Naive B cell (primary cell): Measurements from ENCODE around the gene MCCD1. TPM values are rescaled to one million over a fixed set of nuclear protein-coding genes. Genes with fewer than 3 reads are reported as not detected.
"Not testable (repeated sequence)": the region's sequence is repeated elsewhere in the genome, so short reads cannot be mapped to it uniquely, and the experiment has no call there.

Source experiments
- ATAC-seq, 2 donors: fragments of 150-1000 bp; cut with Tn5 transposase; 2 replicates each; pipeline ENCODE4 v1.10.0; 2021; ENCODE audit warnings: low read depth in 2 of 2, mild to moderate bottlenecking in 2 of 2, moderate library complexity in 2 of 2
- DNase-seq: peaks from one replicate; pipeline ENCODE4 v3.0.0; 2022
- H3K27ac Mint-ChIP-seq, 6 donors: one replicate each; pipeline ENCODE4 v1.8.0; 2020 to 2022; ENCODE audit warnings: mild to moderate bottlenecking in 6 of 6, mixed read lengths in 6 of 6, moderate library complexity in 5 of 6, inconsistent platforms in 2 of 6
- H3K27me3 Mint-ChIP-seq, 3 donors: one replicate each; pipeline ENCODE4 v1.8.0; 2021 to 2022; ENCODE audit warnings: mixed read lengths in 3 of 3, mild to moderate bottlenecking in 1 of 3
- H3K36me3 Mint-ChIP-seq, 2 donors: one replicate each; pipeline ENCODE4 v1.8.0; 2020 to 2022; ENCODE audit warnings: mixed read lengths in 2 of 2, inconsistent platforms in 1 of 2, mild to moderate bottlenecking in 1 of 2
- H3K4me1 Mint-ChIP-seq, 3 donors: one replicate each; pipeline ENCODE4 v1.8.0; 2020 to 2022; ENCODE audit warnings: mixed read lengths in 3 of 3, inconsistent platforms in 1 of 3, mild to moderate bottlenecking in 1 of 3, moderate library complexity in 1 of 3
- H3K4me3 Mint-ChIP-seq, 8 donors: one replicate each; pipeline ENCODE4 v1.8.0; 2020 to 2022; ENCODE audit warnings: mild to moderate bottlenecking in 8 of 8, mixed read lengths in 8 of 8, moderate library complexity in 8 of 8, inconsistent platforms in 2 of 8
- H3K9me3 Mint-ChIP-seq, 7 donors: one replicate each; pipeline ENCODE4 v1.8.0; 2020 to 2022; ENCODE audit warnings: mixed read lengths in 7 of 7, mild to moderate bottlenecking in 5 of 7, inconsistent platforms in 2 of 7, moderate library complexity in 1 of 7
- polyA plus RNA-seq, 6 donors: library from polyadenylated mRNA; unstranded; fragments of 300-500 nt; fragmentation: Illumina TruSeq; gene quantifications; one replicate each; pipeline ENCODE4 v1.2.3, GENCODE V29; 2021; ENCODE audit warnings: low read depth in 6 of 6

MCCD1 gene, protein sequence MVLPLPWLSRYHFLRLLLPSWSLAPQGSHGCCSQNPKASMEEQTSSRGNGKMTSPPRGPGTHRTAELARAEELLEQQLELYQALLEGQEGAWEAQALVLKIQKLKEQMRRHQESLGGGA
- not detected for polyA plus RNA-seq

DNA sequence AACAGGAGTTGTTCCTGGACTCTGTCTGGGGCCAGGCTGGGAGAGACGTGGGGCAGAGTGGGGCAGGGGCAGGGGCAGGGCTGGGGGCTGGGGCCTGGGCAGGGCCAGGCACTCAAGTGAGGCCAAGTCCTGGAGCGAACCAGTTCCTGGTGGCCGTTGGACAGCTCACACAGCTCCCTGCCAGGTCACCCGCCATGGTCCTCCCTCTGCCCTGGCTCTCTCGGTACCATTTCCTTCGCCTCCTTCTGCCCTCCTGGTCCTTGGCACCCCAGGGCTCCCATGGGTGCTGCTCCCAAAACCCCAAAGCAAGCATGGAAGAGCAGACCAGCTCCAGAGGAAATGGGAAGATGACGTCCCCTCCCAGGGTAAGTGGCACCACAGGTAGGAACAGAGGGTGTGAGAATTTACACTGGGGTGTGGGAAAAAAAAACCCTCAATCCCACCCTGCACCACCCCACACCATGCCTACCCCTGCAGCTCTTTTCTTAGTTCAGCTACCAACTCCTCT is at the start of gene MCCD1:
Gene MCCD1 (plus strand): TSS at position 142 of the 508 bp plus-strand sequence. CDS start 53 bp downstream, at position 195.
- H3K9me3 Mint-ChIP-seq, result no peaks in the 10 kb centered on the region
- H3K27ac Mint-ChIP-seq, result peak within 1 kb of the TSS in 4 of 6 donors; percentile 22 to 78 (median 42)
- H3K27me3 Mint-ChIP-seq, result no peaks in the 10 kb centered on the region
- DNase-seq, result no peak
- peaks cover 4 to 14% (median 9%) of the 10 kb centered on the region in 3 donors for H3K4me1 Mint-ChIP-seq
- ATAC-seq, result no peak
- H3K4me3 Mint-ChIP-seq, result no peak within 1 kb of the TSS
- H3K36me3 Mint-ChIP-seq, result peaks cover 6 to 13% of the 10 kb centered on the region in 2 donors

DNA sequence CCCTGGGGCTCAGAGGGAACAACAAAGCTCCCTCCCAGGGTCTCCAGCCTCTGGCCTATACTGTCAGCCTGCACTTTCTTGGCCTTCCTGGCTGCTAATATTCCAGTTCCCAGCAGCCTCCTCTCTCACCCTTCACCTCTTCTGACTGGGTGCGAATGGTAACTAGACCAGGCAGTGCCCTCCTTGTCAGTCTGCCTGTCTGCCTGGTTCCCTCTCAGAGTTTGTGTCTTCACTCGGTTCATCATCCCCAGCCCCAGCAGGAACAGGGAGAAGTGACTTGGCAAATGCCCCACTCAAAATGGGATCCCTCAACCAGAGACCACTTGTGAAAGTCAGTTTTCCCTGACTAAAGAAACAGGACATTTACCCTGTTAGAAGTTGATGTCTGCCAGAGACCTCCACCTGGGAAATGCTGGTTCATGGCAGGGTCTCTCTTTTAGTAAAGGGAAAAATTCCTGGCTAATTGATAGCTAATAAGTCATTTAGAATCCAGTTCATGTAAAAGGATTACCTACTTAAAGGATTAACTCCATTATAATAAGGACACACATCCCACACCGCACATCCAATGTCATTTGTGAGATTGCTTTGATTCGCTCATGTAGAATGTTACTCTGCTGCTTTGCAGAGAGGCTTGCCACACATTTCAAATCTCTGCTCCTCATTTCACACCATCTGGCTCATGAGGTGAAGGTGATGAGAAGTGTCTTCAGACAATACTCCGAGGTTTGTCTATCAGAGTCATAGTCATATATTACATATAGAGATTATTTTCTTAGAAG is 49.4 kb upstream of the MCCD1 start:
- Mint-ChIP-seq H3K36me3 (no peaks in the 10 kb centered on the region), H3K27ac (no peak overlapping the region), H3K27me3 (no peaks in the 10 kb centered on the region), H3K4me1 (peaks cover 20 to 40% (median 34%) of the 10 kb centered on the region in 3 donors), H3K4me3 (peak overlapping the region in 1 of 8 donors; percentile 32), H3K9me3 (no peaks in the 10 kb centered on the region)
- ATAC-seq (no peak), DNase-seq (no peak)

DNA sequence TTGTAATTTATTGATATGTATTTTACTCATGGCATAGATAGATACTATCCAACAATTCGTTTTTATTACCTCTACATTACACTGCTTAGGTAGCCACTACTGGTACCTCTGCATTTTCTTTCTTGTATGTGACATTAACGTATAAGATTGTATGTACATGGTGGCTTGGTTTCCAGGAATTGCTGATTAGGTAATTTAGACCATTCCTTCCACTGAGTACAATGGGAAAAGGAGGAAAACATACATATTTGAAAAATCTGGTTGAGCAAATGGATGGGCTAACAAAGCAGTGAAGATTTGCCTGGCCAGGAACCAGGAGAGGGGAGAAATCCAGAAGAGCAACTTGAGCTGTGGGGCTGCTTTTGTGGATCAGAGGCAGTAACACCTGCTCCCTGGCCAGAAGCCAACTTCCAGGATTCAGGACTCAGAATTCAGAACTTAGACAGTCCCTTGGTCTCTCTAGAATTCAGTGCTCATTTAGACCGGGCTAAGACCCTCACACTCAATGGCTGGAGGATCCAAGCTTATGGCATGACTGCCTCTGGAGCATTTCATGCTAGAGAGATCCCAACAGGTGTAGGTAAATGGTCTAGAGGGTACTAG is 48.7 kb upstream of the MCCD1 start:
- no peaks in the 10 kb centered on the region for H3K9me3 Mint-ChIP-seq
- H3K27ac Mint-ChIP-seq, result no peak overlapping the region
- DNase-seq, result no peak

DNA sequence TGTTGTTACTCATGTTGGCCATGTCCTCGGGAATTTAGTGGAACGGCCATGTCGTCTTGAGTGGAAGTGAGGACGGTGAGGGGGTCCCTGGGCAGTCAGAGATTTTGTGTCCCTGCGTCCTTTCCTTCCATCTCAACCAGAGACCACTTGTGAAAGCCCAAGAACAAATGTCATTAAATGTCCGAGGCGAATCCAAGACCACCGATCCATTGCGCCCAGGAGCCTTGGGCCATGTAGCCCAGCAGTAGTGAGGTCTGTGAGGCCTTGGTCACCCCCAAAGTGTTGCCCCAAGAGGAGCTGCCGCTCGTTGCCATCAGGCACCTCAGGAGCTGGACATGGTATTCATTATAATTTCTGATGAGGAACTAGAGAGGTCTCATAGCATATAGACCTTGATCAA is 48.2 kb upstream of the MCCD1 start:
- DNase-seq (no peak), ATAC-seq (no peak)
- no peak overlapping the region for H3K4me3 Mint-ChIP-seq
- no peaks in the 10 kb centered on the region for H3K36me3 Mint-ChIP-seq
- no peak overlapping the region for H3K27ac Mint-ChIP-seq
- no peaks in the 10 kb centered on the region for H3K27me3 Mint-ChIP-seq
- peaks cover 15 to 30% (median 26%) of the 10 kb centered on the region in 3 donors for H3K4me1 Mint-ChIP-seq
- H3K9me3 Mint-ChIP-seq, result no peaks in the 10 kb centered on the region

More for the DNA sequence above, 48.7 kb upstream of the MCCD1 start:
- peaks cover 18 to 35% (median 31%) of the 10 kb centered on the region in 3 donors for H3K4me1 Mint-ChIP-seq
- ATAC-seq, result no peak
- no peaks in the 10 kb centered on the region for H3K36me3 Mint-ChIP-seq
- H3K27me3 Mint-ChIP-seq, result no peaks in the 10 kb centered on the region
- H3K4me3 Mint-ChIP-seq, result no peak overlapping the region

DNA sequence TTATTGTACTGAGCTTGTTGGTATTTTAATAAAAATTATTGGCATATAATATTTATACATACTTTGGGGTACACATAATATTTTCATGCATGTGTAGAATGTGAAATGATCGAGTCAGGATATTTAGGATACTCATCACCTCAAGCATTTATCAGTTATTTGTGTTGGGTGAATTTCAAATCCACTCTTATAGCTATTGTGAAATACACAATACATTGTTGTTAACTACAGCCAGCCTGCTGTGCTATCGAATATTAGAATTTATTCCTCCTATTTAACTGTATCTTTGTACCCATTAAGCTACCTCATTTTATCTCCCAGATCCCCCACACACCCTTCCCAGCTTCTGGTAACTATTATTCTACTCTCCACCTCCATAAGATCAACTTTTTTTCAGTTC is 45.4 kb upstream of the MCCD1 start:
- ATAC-seq (no peak), DNase-seq (no peak)
- H3K36me3 Mint-ChIP-seq, result no peaks in the 10 kb centered on the region
- no peaks in the 10 kb centered on the region for H3K9me3 Mint-ChIP-seq
- no peak overlapping the region for H3K27ac Mint-ChIP-seq
- H3K4me3 Mint-ChIP-seq, result no peak overlapping the region
- peaks cover 0 to 12% (median 9%) of the 10 kb centered on the region in 3 donors for H3K4me1 Mint-ChIP-seq
- no peaks in the 10 kb centered on the region for H3K27me3 Mint-ChIP-seq

DNA sequence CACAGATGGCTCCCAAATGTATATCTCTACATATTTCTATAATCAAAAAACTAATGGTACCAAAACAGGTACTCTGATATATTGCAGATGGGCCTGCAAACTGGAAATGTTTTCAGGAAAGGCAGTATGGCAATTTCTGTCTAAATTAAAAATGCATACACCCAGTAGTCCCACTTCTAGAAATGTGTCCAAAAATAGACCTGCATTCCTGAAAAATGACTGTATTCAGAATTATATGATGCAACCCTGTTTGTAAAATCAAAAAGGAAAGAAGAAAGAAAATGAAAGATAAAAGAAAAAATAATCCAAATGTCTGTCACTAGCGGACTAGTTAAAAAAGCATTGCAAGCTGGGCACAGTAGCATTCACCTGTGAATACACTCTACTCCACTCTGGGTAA is 43.7 kb upstream of the MCCD1 start:
- H3K4me1 Mint-ChIP-seq, result peaks cover 0 to 3% (median 0%) of the 10 kb centered on the region in 3 donors
- no peak overlapping the region for H3K27ac Mint-ChIP-seq
- DNase-seq, result no peak
- H3K9me3 Mint-ChIP-seq, result no peaks in the 10 kb centered on the region
- no peaks in the 10 kb centered on the region for H3K27me3 Mint-ChIP-seq
- ATAC-seq, result no peak
- no peaks in the 10 kb centered on the region for H3K36me3 Mint-ChIP-seq
- no peak overlapping the region for H3K4me3 Mint-ChIP-seq

DNA sequence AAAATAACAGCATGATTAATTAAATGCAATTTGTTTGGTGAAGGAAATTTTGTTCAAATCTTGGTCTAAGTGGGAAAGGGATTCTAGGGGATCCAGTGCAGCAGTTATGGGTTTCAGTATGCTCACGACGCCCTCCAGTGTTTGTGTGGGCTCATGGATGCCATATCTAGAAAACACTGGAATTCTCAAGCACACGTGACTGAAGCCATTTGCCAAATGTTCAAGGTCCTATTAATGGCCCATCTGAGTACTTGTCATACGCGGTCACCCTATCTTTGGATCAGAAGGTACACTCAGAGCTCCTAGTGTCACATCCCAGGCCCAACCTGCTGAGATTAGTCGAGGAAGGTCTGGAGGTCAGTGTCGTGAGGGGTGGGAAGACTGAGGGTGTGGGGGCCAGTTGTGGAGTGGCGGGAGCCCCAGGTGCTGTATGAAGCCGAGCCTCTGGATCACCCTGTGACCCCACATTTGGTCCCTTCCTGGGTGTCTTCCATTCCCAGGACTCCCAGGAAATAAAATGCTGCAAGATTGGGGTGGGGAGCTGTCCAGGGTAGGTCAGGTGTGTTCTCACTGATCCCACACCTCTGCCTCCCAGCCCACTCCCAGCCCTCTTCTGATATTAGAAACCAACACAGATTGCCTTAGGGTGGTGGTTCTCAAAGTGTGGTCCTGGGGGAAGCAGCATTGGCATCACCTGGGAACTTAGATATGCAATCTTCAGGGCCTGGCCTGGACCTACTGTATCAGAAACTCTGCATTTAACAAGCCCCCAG is 42.5 kb upstream of the MCCD1 start:
- not testable (repeated sequence) for H3K9me3 Mint-ChIP-seq, H3K27me3 Mint-ChIP-seq, H3K4me1 Mint-ChIP-seq, DNase-seq, H3K36me3 Mint-ChIP-seq, H3K27ac Mint-ChIP-seq, H3K4me3 Mint-ChIP-seq
- peak in 1 of 2 donors; percentile 48 for ATAC-seq

DNA sequence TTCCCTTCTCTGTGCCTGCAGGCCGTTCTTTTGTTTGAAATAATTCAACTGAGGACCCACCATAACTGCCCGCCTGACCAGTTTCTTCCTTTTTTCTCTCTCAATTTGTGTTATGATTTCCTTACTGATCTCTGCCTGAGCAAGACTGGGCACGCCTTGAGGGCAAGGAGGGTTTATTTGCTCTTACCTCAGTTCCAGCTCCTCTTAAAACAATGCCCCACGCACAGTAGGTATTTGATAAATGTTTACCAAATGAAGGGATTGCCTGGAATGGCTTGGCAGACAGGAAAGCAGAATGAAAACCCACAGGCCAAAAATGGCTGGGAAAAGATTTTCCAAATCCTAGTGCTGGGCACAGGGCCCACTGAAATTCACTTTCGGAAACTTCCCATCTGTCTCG is 41.1 kb upstream of the MCCD1 start:
- H3K9me3 Mint-ChIP-seq, DNase-seq, H3K36me3 Mint-ChIP-seq, H3K27me3 Mint-ChIP-seq, H3K27ac Mint-ChIP-seq, H3K4me3 Mint-ChIP-seq, ATAC-seq: not testable (repeated sequence)
- H3K4me1 Mint-ChIP-seq, result peaks cover 6 to 13% (median 11%) of the 10 kb centered on the region in 3 donors

DNA sequence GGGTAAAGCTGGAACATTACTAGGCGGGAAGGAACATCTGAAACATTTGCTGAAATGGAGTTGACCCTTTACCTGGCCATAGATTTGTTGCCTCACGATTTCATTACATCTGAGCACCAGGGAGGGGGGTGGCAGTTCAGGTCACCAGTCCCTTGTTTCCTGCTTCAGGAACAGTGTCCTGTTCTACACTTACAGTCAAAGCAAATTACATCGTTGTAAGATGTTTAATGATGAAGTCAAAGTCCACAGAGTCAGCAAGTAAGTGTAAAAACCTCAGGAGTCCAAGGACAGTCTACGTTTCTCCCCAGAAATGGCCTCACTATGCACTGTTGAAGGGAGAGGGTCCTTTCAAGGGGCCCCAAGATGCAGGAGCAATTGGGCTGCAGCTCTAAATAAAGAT is 39.7 kb upstream of the MCCD1 start:
- Mint-ChIP-seq H3K4me1 (peaks cover 12 to 21% (median 16%) of the 10 kb centered on the region in 3 donors), H3K36me3 (no peaks in the 10 kb centered on the region), H3K27ac (no peak overlapping the region), H3K4me3 (peak overlapping the region in 1 of 8 donors; percentile 49), H3K9me3 (no peaks in the 10 kb centered on the region), H3K27me3 (no peaks in the 10 kb centered on the region)
- ATAC-seq, result no peak
- no peak for DNase-seq

DNA sequence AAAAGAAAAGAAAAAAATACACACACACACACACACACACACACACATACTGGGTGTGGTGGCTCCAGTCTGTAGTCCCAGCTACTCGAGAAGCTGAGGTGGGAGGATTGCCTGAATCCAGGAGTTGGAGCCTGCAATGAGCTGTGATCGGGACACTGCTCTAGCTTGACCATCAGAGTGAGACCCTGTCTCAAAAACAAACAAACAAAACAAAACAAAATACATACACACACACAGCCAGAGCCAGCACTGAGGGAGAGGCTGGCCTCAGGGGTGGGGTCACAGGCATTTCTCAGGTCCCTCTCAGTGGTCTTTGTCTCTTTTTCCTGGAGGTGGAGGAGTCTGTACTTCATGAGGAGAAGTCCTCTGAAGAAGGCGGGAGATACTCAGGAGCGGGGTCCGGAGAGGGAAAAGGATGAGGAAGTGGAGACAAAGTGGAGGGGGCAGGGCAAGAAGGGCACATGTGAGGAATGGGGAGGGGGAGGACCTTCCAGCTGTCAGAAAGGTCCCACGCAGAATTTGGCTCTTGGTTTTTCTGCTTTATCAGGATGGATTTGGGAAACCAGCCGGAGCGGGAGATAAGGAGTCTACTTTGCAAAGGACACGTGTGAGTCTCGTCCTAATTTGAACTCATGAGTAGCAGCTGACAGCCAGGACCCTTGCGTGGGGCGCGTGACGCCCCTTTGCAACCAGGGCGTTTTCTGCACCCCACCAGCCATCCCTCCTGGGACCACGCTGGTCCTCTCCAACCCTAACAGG is 38.5 kb upstream of the MCCD1 start:
- Mint-ChIP-seq H3K4me1 (peaks cover 20 to 27% (median 23%) of the 10 kb centered on the region in 3 donors), H3K36me3 (no peaks in the 10 kb centered on the region), H3K4me3 (peak overlapping the region in 1 of 8 donors; percentile 5), H3K9me3 (no peaks in the 10 kb centered on the region), H3K27ac (peak overlapping the region in 3 of 6 donors; percentile 15 to 42 (median 34)), H3K27me3 (no peaks in the 10 kb centered on the region)
- DNase-seq (no peak), ATAC-seq (no peak)

DNA sequence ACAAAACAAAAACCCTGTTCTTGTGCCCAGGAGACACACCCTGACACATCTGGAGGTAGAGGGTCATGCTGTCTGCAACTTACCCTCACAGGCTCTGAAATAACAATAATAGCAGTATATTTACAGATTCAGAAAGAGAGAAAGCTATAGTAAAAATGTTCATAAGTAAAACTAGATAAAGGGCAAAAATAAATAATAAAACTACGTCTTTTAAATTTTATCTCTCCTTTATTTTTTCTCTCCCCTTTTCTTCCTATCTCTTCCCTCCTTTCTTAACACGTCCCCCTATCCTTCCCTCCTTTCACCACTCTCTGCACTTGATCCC is 35.2 kb upstream of the MCCD1 start:
- not testable (repeated sequence) for H3K27me3 Mint-ChIP-seq, DNase-seq, H3K9me3 Mint-ChIP-seq, ATAC-seq, H3K36me3 Mint-ChIP-seq
- Mint-ChIP-seq H3K4me3 (peak overlapping the region; percentile 82 to 99 (median 95)), H3K27ac (peak overlapping the region in 5 of 6 donors; percentile 49 to 97 (median 80)), H3K4me1 (peaks cover 41 to 51% (median 45%) of the 10 kb centered on the region in 3 donors)

DNA sequence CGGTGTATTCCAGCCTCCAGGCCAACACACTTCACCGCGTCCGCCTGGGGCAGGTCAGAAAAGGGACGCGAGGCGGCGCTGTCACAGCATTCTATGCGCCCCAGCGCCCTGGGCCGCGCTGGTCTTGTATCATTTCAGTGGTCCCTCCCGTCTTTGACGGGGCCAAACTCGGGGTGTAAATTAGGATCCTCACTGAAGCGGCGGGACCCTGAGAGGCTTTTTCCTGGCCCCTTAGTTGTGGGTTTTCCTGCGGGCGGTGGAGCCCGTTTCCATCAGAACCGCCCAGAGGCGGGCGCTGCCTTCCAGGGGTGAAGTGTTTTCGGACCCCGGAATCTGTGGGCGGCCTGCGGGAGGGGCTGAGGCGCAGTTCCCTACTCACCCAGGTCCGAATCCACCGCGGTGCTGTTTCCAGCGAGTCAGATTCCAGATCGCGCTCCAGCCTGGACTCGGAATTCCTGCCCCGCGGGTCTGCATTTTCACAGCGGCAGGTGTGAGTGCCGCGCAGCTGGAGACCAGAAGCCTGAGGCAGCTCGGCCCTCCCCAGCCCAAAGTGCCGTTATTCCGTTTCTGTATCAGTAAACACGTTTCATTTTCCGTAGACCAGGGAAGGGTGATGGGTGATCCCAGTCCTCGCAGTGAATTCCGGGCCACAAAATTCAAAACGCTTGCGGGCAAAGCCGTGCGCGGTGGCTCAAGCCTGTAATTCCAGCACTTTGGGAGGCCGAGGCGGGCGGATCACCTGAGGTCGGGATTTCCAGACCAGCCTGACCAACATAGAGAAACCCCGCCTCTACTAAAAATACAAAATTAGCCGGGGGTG is 34.7 kb upstream of the MCCD1 start:
- DNase-seq (peak; percentile 58), ATAC-seq (peak; percentile 60 to 65)
- Mint-ChIP-seq H3K4me1 (peaks cover 47 to 57% (median 51%) of the 10 kb centered on the region in 3 donors), H3K36me3 (no peaks in the 10 kb centered on the region), H3K4me3 (peak overlapping the region; percentile 82 to 99 (median 95)), H3K27me3 (no peaks in the 10 kb centered on the region), H3K9me3 (no peaks in the 10 kb centered on the region), H3K27ac (peak overlapping the region; percentile 65 to 98 (median 88))
